H1 (cell line): ENCODE data around the gene CD58.

ENCODE experiments used
- ATF2 ChIP-seq: IDR thresholded peaks from 2 replicates; pipeline ENCODE4 v1.6.1; 2012; ENCODE audit warnings: low read length, inconsistent platforms
- BRCA1 ChIP-seq: IDR thresholded peaks from 2 replicates; pipeline ENCODE4 v1.6.1; 2012; ENCODE audit warnings: low read depth, low read length, improper control_type of control experiment
- CBX8 ChIP-seq: fragments of 300-800, 300-1000 bp; sonication (generic); IDR thresholded peaks from 2 replicates; pipeline ENCODE4 v1.7.1; 2016; ENCODE audit warnings: low read depth, low read length, borderline replicate concordance
- CTCF ChIP-seq, 3 experiments: IDR thresholded peaks; 1 replicate in 2 of 3; 2 replicates in 1 of 3; pipeline versions ENCODE4 v1.5.1 to v1.6.1; 2011; ENCODE audit warnings: low read length in 3 of 3, mild to moderate bottlenecking in 3 of 3, inconsistent platforms in 2 of 3, low read depth in 1 of 3, moderate library complexity in 1 of 3; ENCODE audit not compliant: insufficient read depth in 1 of 3; ENCODE audit errors: control extremely low read depth in 1 of 3
- EZH2 ChIP-seq: fragments of 200-600 bp; sonication (generic); IDR thresholded peaks from 2 replicates; pipeline ENCODE4 v1.7.1; 2012; ENCODE audit warnings: low read depth, mild to moderate bottlenecking, moderate library complexity, low read length, inconsistent platforms; ENCODE audit not compliant: severe bottlenecking
- MAX ChIP-seq: IDR thresholded peaks from 2 replicates; pipeline ENCODE4 v1.6.1; 2012; ENCODE audit warnings: inconsistent platforms
- RAD21 ChIP-seq, 2 experiments: IDR thresholded peaks in 1 of 2; conservative IDR thresholded peaks in 1 of 2; 2 replicates each; pipeline ENCODE4 v1.6.1; 2011; ENCODE audit warnings: low read depth in 2 of 2, low read length in 2 of 2, improper control_type of control experiment in 1 of 2, inconsistent platforms in 1 of 2, mild to moderate bottlenecking in 1 of 2, moderate library complexity in 1 of 2
- RFX5 ChIP-seq: IDR thresholded peaks from 2 replicates; pipeline ENCODE4 v1.6.1; 2011; ENCODE audit warnings: low read depth, low read length, improper control_type of control experiment, borderline replicate concordance
- SP2 ChIP-seq: IDR thresholded peaks from 2 replicates; pipeline ENCODE4 v1.6.1; 2012; ENCODE audit warnings: mild to moderate bottlenecking, low read length, inconsistent platforms

- no peak for TF ChIP-seq BRCA1
- no peak for TF ChIP-seq ATF2
- no peak for TF ChIP-seq CTCF (IDR thresholded peaks at IDR 0.05; ENCODE audit: control extremely low read depth in 1 of 3, insufficient read depth in 1 of 3, low read depth in 1 of 3, low read length in 3 of 3)
- TF ChIP-seq RFX5 = no peak
- no peak for TF ChIP-seq MAX
- TF ChIP-seq SP2 = no peak
- no peak for TF ChIP-seq RAD21 (IDR thresholded peaks at IDR 0.05 in 1 of 2, conservative IDR thresholded peaks at IDR 0.05 in 1 of 2; ENCODE audit: low read depth in 2 of 2, low read length in 2 of 2)
- no peak for TF ChIP-seq EZH2
- TF ChIP-seq CBX8 = no peak
Measured at GRCh38 chr1:116487583-116487982, 83.2 kb downstream of the CD58 start.
